Right atrium auricular region (tissue), 2 donors: Measurements from ENCODE around the gene COL23A1. TPM values are rescaled to one million over a fixed set of nuclear protein-coding genes. Genes with fewer than 3 reads are reported as not detected.

ENCODE experiments used
- DNase-seq: peaks from one replicate; pipeline ENCODE4 v3.0.0-alpha.2; 2019; ENCODE audit warnings: low spot score
- H3K27ac ChIP-seq, 2 donors: fragments of 200-600 bp; sonication (generic); 1 replicate in 1 of 2; 2 replicates in 1 of 2; pipeline ENCODE4 v1.5.1; 2016 to 2019
- H3K27me3 ChIP-seq, 2 donors: fragments of 200-600 bp; sonication (generic); one replicate each; pipeline versions ENCODE4 v1.5.1 to v1.6.0; 2017 to 2019
- H3K36me3 ChIP-seq: fragments of 200-600 bp; sonication (generic); one replicate; pipeline ENCODE4 v1.5.1; 2016
- H3K4me1 ChIP-seq, 2 donors: fragments of 200-600 bp; sonication (generic); one replicate each; pipeline versions ENCODE4 v1.5.1 to v1.6.0; 2017 to 2019
- H3K4me3 ChIP-seq, 2 donors: fragments of 200-600 bp; sonication (generic); 1 replicate in 1 of 2; 2 replicates in 1 of 2; pipeline ENCODE4 v1.5.1; 2017 to 2019; ENCODE audit warnings: mild to moderate bottlenecking in 1 of 2, moderate library complexity in 1 of 2
- H3K9me3 ChIP-seq, 2 donors: fragments of 200-600 bp; sonication (generic); one replicate each; pipeline ENCODE4 v1.5.1; 2019
- total RNA-seq, 2 donors: library from RNA; depleted of rRNA; stranded (reverse); fragments of >200 nt; gene quantifications; one replicate each; pipeline ENCODE4 v1.1.0, GENCODE V29; 2016
- TF ChIP-seq, protein P1 (sequence below), 2 donors: fragments of 200-600 bp; sonication (generic); IDR thresholded peaks; one replicate each; pipeline ENCODE4 v1.5.1; 2019; ENCODE audit warnings: antibody characterized with exemption in 2 of 2

Gene COL23A1
- total RNA-seq, 2 donors from 2014 or later, result 5.7 to 6.8 TPM

DNA sequence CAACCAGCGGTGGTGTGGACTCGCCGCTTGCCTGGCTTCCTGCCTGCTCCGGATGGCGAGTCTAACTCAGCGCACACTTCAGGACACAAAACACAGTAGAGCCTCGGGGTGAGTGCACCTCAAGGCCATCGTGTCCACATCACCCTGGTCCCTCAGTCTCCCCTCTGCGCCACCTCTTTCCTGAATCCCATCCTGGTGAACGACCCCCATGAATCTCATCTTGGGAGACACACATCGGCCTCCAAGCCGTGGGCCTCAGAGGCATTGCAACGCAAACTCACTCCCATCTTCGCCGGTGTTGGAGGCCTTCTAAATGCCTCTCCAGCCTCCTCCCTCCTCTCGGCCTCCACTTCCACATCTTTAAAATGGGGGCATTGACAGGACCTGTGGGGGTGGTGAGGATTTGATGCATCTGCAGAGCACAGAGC, 124.3 kb downstream of the COL23A1 start:
- TF ChIP-seq, protein P1, sequence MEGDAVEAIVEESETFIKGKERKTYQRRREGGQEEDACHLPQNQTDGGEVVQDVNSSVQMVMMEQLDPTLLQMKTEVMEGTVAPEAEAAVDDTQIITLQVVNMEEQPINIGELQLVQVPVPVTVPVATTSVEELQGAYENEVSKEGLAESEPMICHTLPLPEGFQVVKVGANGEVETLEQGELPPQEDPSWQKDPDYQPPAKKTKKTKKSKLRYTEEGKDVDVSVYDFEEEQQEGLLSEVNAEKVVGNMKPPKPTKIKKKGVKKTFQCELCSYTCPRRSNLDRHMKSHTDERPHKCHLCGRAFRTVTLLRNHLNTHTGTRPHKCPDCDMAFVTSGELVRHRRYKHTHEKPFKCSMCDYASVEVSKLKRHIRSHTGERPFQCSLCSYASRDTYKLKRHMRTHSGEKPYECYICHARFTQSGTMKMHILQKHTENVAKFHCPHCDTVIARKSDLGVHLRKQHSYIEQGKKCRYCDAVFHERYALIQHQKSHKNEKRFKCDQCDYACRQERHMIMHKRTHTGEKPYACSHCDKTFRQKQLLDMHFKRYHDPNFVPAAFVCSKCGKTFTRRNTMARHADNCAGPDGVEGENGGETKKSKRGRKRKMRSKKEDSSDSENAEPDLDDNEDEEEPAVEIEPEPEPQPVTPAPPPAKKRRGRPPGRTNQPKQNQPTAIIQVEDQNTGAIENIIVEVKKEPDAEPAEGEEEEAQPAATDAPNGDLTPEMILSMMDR (IDR thresholded peaks at IDR 0.05), result no peak
- H3K36me3 ChIP-seq, result no peaks in the 10 kb centered on the region
- H3K4me3 ChIP-seq, result no peak overlapping the region
- DNase-seq, result no peak
- no peaks in the 10 kb centered on the region for H3K27me3 ChIP-seq
- H3K4me1 ChIP-seq, result peaks cover 0 to 25% of the 10 kb centered on the region in 2 donors
- H3K27ac ChIP-seq, result no peak overlapping the region
- H3K9me3 ChIP-seq, result no peaks in the 10 kb centered on the region

DNA sequence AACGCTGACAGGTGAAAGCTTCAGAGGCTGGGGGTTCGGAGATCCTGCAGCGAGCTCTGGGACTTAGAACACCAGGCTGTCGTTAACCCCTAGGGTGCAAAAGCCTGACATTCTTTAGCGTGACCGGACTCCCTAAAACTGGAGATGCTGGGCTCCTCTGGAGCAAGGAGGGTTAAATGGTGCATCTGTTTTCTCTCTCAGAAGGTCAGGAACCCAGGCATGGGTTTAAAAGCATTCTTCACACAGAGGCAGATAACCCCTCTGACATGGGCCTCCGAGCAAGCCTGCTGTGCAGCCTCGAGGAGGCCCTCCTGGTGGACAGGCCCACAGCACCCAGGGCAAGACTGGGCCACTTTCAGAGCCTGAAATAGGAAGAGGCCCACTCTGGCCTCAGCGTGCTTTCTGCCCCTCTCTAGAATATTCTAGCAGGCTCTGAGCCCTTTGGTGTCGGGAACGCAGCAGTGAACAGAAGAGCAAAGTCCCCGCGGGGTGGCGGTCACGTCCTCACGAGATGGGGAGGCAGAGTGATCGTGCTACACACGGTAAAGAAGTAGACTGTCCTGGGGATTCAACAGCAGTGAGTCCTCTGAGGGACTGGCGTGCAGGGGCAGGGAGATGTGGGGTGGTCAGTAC, 124.8 kb downstream of the COL23A1 start:
- Histone ChIP-seq H3K9me3 (no peaks in the 10 kb centered on the region), H3K4me1 (peaks cover 0 to 31% of the 10 kb centered on the region in 2 donors), H3K27ac (no peak overlapping the region), H3K36me3 (no peaks in the 10 kb centered on the region), H3K4me3 (no peak overlapping the region), H3K27me3 (no peaks in the 10 kb centered on the region)
- TF ChIP-seq, protein P1 (IDR thresholded peaks at IDR 0.05), result no peak
- DNase-seq, result no peak

DNA sequence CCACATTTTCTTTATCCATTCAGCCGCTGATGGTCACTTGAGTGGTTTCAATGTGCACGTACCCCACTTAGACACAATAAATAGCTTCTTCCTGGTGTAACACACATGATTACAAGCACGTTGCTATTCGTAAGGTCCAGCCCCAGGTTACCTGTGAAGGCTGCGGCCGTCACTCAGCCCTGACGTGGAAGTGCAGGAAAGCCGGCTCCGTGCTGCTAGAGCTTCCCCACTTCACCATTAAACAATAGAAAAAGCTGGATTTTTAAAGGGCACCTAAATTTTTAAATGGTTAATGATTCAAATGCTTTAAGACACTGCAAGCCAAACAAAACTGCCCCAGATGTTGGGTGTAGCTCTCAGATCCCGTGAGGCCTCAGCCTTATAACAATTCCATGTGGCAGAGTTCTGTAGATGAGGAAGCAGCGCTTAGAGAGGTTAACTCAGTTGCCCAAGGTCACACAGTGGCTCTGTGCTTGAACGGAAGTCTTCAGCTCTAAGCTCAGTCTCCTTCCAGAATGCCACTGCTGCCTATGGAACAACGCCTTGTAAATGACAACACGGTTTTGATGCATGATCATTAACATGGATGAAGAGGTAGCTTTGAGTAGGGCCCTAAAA, 125.7 kb downstream of the COL23A1 start:
- TF ChIP-seq, protein P1 (IDR thresholded peaks at IDR 0.05), result no peak
- no peak overlapping the region for H3K27ac ChIP-seq
- DNase-seq, result no peak

DNA sequence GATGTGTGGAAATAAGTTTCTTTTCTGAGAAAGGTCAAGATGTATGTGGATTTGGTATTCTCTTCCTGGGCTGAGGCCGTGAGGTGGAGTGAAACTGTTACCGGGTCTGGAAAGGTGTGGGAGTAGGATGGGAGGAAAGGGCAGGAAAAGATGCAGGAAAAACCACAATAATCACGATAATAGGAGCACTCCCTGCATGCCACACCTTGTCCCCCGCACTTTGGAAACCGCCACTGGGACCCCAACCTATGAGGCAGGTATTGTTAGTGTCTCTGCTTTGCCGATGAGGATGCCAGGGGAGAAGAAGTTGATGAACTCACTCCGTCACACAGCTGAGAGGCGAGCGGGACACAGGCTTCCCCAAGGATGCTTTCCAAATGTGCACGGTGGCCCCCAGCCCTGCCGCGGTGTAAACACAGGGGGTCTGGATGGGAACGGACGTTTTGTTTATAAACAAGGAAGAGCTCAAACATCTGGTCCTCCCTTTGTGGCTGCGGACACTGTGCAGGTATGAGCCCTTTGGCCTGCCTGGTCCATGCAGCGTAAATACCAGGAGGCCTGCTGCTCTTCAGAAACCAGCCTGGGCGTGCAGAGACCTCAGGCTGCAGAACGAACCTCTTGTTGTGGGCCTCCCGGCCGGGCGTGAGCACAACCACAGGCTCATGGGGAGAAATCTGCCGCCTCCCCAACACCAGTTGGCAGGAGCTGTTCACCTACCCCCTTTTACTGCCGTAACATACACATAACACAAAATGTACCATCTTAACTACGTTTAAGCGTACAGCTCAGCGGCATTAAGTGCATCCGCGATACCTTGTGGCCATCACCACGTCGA, 126.7 kb downstream of the COL23A1 start:
- DNase-seq, result no peak
- TF ChIP-seq, protein P1 (IDR thresholded peaks at IDR 0.05), result no peak
- H3K27ac ChIP-seq, result no peak overlapping the region
- H3K9me3 ChIP-seq, result no peaks in the 10 kb centered on the region
- no peaks in the 10 kb centered on the region for H3K27me3 ChIP-seq
- no peaks in the 10 kb centered on the region for H3K36me3 ChIP-seq
- no peak overlapping the region for H3K4me3 ChIP-seq
- peaks cover 0 to 33% of the 10 kb centered on the region in 2 donors for H3K4me1 ChIP-seq

More for the DNA sequence above, 125.7 kb downstream of the COL23A1 start:
- no peak overlapping the region for H3K4me3 ChIP-seq
- H3K36me3 ChIP-seq, result no peaks in the 10 kb centered on the region
- H3K27me3 ChIP-seq, result no peaks in the 10 kb centered on the region
- H3K9me3 ChIP-seq, result no peaks in the 10 kb centered on the region
- peaks cover 0 to 33% of the 10 kb centered on the region in 2 donors for H3K4me1 ChIP-seq

DNA sequence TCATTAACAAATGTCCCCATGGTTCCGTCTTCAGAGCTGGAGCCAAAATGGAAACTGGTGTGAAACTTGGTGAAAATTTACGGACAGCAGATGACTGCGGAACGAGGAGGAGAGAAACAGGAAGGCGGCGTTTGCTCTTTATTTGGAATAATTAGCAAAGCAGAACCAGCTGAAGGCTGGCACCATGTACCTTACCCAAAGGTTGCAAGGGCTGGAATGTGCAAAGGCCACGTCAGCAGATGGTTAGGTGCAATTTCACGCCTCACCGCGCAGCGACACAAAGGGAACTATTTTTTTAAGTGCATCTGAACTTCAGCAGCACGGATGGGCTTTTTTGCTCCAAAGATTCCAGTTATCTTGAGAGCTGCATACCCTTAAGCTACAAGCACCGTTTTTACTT, 127.4 kb downstream of the COL23A1 start:
- Histone ChIP-seq H3K36me3 (no peaks in the 10 kb centered on the region), H3K9me3 (no peaks in the 10 kb centered on the region)
- no peak for DNase-seq

More for the DNA sequence above, 127.4 kb downstream of the COL23A1 start:
- Histone ChIP-seq H3K4me3 (no peak overlapping the region), H3K27ac (no peak overlapping the region), H3K27me3 (no peaks in the 10 kb centered on the region), H3K4me1 (peaks cover 0 to 26% of the 10 kb centered on the region in 2 donors)
- TF ChIP-seq, protein P1 (IDR thresholded peaks at IDR 0.05), result no peak
